GM20431 (cell line): ENCODE measurements around the gene PLCL2.

Experiments used
- in situ Hi-C: fragments of 300-500 bp; cut with MseI, MboI; formaldehyde crosslinking; loops from one replicate; pipeline ENCODE4 v1.15.0; 2020; ENCODE audit warnings: low sequenced_read_pairs; ENCODE audit not compliant: unreplicated experiment

The PLCL2 gene

DNA sequence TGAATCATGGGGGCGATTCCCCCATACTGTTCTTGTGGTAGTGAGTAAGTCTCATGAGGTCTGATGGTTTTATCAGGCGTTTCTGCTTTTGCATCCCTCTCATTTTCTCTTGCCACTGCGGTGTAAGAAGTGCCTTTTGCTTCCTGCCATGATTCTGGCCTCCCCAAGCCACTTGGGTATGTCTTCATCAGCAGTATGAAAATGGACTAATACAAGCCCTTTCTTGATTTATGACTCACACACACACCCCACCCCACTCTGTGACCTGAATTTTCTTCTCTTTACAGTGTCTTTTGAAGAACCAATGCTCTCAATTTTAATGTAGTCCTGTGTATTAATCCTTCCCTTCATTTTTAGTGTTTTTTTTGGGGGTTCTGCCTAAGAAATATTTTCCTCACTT, 244.8 kb downstream of the PLCL2 start:
- in situ Hi-C loops, result no loop called here

DNA sequence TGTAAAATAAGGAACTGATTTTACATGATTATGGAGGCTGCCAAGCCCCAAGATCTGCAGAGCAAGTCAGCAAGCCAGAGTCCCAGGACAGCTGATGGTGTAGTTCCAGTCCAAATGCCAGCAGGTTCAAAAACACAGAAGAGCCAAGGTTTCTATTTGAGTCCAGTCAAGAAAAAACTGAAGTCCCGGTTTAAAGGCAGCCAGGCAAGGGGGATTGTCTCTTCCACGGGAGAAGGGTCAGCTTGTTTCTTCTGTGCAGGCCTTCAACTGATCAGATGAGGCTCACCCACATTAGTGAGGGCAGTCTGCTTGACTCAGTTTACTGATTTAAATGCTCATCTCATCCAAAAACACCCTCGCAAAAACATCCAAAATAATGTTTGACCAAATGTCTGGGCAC, 246.2 kb downstream of the PLCL2 start:
- in situ Hi-C loops, result no loop called here

GRCh38 chr3:17132286-17133115, 247.7 kb downstream of the PLCL2 start:
- in situ Hi-C loops, result no loop called here

- in situ Hi-C loops, result no loop called here
Observed at GRCh38 chr3:17133632-17134545, 249.1 kb downstream of the PLCL2 start.

- in situ Hi-C loops, result no loop called here
Observed at GRCh38 chr3:17135696-17136095, 250.9 kb downstream of the PLCL2 start.

GRCh38 chr3:17136136-17136721, 251.5 kb downstream of the PLCL2 start:
- in situ Hi-C loops, result no loop called here

GRCh38 chr3:17137321-17137826, 252.6 kb downstream of the PLCL2 start:
- in situ Hi-C loops, result no loop called here

- in situ Hi-C loops, result no loop called here
Observed at GRCh38 chr3:17138246-17139039, 253.7 kb downstream of the PLCL2 start.
